A673 (cell line): Measurements from ENCODE around the gene TAF9B. TPM values are rescaled to one million over a fixed set of nuclear protein-coding genes. Genes with fewer than 3 reads are reported as not detected.

Experiments used
- Bru-seq: library from RNA; stranded (reverse); fragments of 400-500 nt; gene quantifications from one replicate; lab custom pipeline; 2021; lab: Mats Ljungman, UMichigan
- BruChase-seq, 2 experiments: library from RNA; stranded (reverse); fragments of 400-500 nt; gene quantifications; one replicate each; lab custom pipeline; 2021; lab: Mats Ljungman, UMichigan
- BruUV-seq: library from RNA; stranded (reverse); fragments of 400-500 nt; replicated peaks from 2 replicates; lab custom pipeline; 2021; lab: Mats Ljungman, UMichigan
- CTCF ChIA-PET: fragments of 300-600 bp; sonication (Branson Sonifier 250); formaldehyde crosslinking; loops from one replicate; lab custom pipeline; 2022; ENCODE audit warnings: antibody characterized with exemption; lab: Charles Lee
- POLR2A ChIA-PET: fragments of 300-600 bp; sonication (Branson Sonifier 250); formaldehyde crosslinking; loops from one replicate; lab custom pipeline; 2022; ENCODE audit warnings: antibody characterized with exemption; ENCODE audit not compliant: low non-redundant PET; lab: Charles Lee
- DNase-seq: peaks from one replicate; pipeline ENCODE4 v3.0.0-alpha.2; 2015; ENCODE audit warnings: low spot score
- H3K27ac ChIP-seq: fragments of 200-600 bp; sonication (generic); 2 replicates; pipeline ENCODE4 v1.5.1; 2016; ENCODE audit warnings: mixed run types, low read depth, mild to moderate bottlenecking, mixed read lengths, antibody characterized with exemption, low read length; ENCODE audit not compliant: poor library complexity, severe bottlenecking
- H3K27me3 ChIP-seq: fragments of 200-600 bp; sonication (generic); replicated peaks from 2 replicates; pipeline ENCODE4 v1.6.1; 2017; ENCODE audit warnings: mixed run types, low read depth, mild to moderate bottlenecking, mixed read lengths, antibody characterized with exemption, low read length; ENCODE audit not compliant: insufficient read depth, poor library complexity
- H3K36me3 ChIP-seq: fragments of 200-600 bp; sonication (generic); 2 replicates; pipeline ENCODE4 v1.6.1; 2016; ENCODE audit warnings: mixed run types, mild to moderate bottlenecking, mixed read lengths, antibody characterized with exemption, low read length; ENCODE audit not compliant: insufficient read depth, poor library complexity, severe bottlenecking
- H3K4me1 ChIP-seq: fragments of 200-600 bp; sonication (generic); 2 replicates; pipeline ENCODE4 v1.6.1; 2017; ENCODE audit warnings: mixed run types, mild to moderate bottlenecking, mixed read lengths, antibody characterized with exemption, low read length; ENCODE audit not compliant: insufficient read depth, poor library complexity, severe bottlenecking
- H3K4me3 ChIP-seq: fragments of 200-600 bp; sonication (generic); 2 replicates; pipeline ENCODE4 v1.5.1; 2016; ENCODE audit warnings: low read depth, mixed run types, mild to moderate bottlenecking, mixed read lengths, low read length; ENCODE audit not compliant: poor library complexity, severe bottlenecking
- H3K9me3 ChIP-seq: fragments of 200-600 bp; sonication (generic); 2 replicates; pipeline ENCODE4 v1.6.1; 2016; ENCODE audit warnings: mixed run types, low read depth, mild to moderate bottlenecking, mixed read lengths, antibody characterized with exemption, low read length; ENCODE audit not compliant: poor library complexity, severe bottlenecking
- EZH2 ChIP-seq: fragments of 200-600 bp; sonication (generic); IDR thresholded peaks from 2 replicates; pipeline ENCODE4 v1.6.1; 2017; ENCODE audit warnings: borderline replicate concordance, low read depth, mild to moderate bottlenecking, mixed read lengths, antibody characterized with exemption, low read length; ENCODE audit not compliant: poor library complexity, severe bottlenecking
- intact Hi-C: fragments of 100-400 bp; cut with micrococcal nuclease; formaldehyde crosslinking; loops from one replicate; pipeline ENCODE4 v1.10.0; 2022; ENCODE audit not compliant: unreplicated experiment
- long read RNA-seq: library from polyadenylated mRNA; stranded (forward); transcript quantifications from one replicate; pipeline ENCODE4 v2.0.0, GENCODE V29; 2022
- total RNA-seq: library from RNA; stranded (reverse); gene quantifications from 2 replicates; pipeline ENCODE4 v1.2.3, GENCODE V29; 2021
- TF ChIP-seq, protein P1 (sequence below): fragments of 300-800, 200-600 bp; sonication (generic); conservative IDR thresholded peaks from 2 replicates; pipeline ENCODE4 v1.5.1; 2017; ENCODE audit warnings: low read depth, mild to moderate bottlenecking, antibody characterized with exemption, low read length, moderate library complexity, mixed read lengths

The TAF9B gene, protein sequence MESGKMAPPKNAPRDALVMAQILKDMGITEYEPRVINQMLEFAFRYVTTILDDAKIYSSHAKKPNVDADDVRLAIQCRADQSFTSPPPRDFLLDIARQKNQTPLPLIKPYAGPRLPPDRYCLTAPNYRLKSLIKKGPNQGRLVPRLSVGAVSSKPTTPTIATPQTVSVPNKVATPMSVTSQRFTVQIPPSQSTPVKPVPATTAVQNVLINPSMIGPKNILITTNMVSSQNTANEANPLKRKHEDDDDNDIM
- total RNA-seq (40.7 and 41.6 TPM in 2 replicates), Bru-seq, nascent RNA (percentile 78 among the genes with signal in this experiment), BruChase-seq, experiment 1, labeled RNA remaining after a 2-hour chase (percentile 88 among the genes with signal in this experiment), BruChase-seq, experiment 2, labeled RNA remaining after a 6-hour chase (percentile 96 among the genes with signal in this experiment)
- long read RNA-seq, transcript TAF9B-201 (7 exons, 2,713 nt), result major isoform, 136 of 143 reads
- long read RNA-seq, partial matches to known transcripts, result 2 of 143 reads
- long read RNA-seq, other reads (novel, unspliced or antisense), result 4 of 143 reads

- CTCF ChIA-PET, result interaction anchor here (0.6 kb wide), 1 partner anchor 1453 kb away, joined by 3 read pairs; no protein-coding TSS in a partner anchor
- BruUV-seq, result TSS peak; percentile 46
Measured at GRCh38 chrX:78139160-78140123, at the start of gene TAF9B. Gene TAF9B, minus strand, starts transcription at chrX:78139650. Its CDS starts 39 bp downstream, at chrX:78139611.

GRCh38 chrX:78182881-78183280 lies 43.4 kb upstream of the TAF9B start:
- no peak for DNase-seq
- no peak overlapping the region for H3K4me3 ChIP-seq
- CTCF ChIA-PET, result no interaction called here
- POLR2A ChIA-PET, result no interaction called here
- TF ChIP-seq, protein P1, sequence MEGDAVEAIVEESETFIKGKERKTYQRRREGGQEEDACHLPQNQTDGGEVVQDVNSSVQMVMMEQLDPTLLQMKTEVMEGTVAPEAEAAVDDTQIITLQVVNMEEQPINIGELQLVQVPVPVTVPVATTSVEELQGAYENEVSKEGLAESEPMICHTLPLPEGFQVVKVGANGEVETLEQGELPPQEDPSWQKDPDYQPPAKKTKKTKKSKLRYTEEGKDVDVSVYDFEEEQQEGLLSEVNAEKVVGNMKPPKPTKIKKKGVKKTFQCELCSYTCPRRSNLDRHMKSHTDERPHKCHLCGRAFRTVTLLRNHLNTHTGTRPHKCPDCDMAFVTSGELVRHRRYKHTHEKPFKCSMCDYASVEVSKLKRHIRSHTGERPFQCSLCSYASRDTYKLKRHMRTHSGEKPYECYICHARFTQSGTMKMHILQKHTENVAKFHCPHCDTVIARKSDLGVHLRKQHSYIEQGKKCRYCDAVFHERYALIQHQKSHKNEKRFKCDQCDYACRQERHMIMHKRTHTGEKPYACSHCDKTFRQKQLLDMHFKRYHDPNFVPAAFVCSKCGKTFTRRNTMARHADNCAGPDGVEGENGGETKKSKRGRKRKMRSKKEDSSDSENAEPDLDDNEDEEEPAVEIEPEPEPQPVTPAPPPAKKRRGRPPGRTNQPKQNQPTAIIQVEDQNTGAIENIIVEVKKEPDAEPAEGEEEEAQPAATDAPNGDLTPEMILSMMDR, result no peak
- no peak for TF ChIP-seq EZH2
- no TSS peak for BruUV-seq
- no peaks in the 10 kb centered on the region for H3K27me3 ChIP-seq
- H3K9me3 ChIP-seq, result no peaks in the 10 kb centered on the region
- no peaks in the 10 kb centered on the region for H3K4me1 ChIP-seq
- intact Hi-C loops, result no loop called here
- no peaks in the 10 kb centered on the region for H3K36me3 ChIP-seq
- H3K27ac ChIP-seq, result no peak overlapping the region

More at GRCh38 chrX:78139160-78140123, at the start of gene TAF9B:
- Histone ChIP-seq H3K27me3 (no peaks in the 10 kb centered on the region), H3K9me3 (no peaks in the 10 kb centered on the region), H3K4me3 (peak within 1 kb of the TSS; percentile 75), H3K4me1 (no peaks in the 10 kb centered on the region), H3K36me3 (no peaks in the 10 kb centered on the region), H3K27ac (peak within 1 kb of the TSS; percentile 67)
- DNase-seq, result peak; percentile 91
- no peak for TF ChIP-seq EZH2
- TF ChIP-seq, protein P1, result no peak
- intact Hi-C loops, result no loop called here
- POLR2A ChIA-PET, result interaction anchor here (0.6 kb wide), 1 partner anchor 38 kb away, joined by 12 read pairs; no protein-coding TSS in a partner anchor

DNA sequence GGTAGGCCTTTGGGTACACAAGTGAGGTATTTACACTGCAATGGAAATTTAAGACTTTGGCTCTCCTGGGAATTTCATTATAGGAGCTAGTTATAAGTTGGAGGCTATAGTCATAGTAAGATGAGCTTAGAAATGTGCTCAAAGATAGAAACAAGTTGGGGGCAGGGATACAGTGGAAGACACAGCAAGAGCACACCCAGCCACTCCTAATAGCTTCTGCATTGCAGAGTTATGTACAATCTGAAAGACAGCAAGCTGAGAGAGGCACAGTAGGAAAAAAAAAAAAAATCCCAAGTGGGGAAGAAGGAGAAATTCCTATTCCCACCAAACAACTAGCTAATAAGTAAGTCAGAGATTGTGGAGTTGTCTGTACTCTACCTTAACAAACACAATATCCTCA lies 41.9 kb upstream of the TAF9B start:
- H3K4me3 ChIP-seq, result no peak overlapping the region
- no TSS peak for BruUV-seq
- no peaks in the 10 kb centered on the region for H3K27me3 ChIP-seq
- TF ChIP-seq, protein P1, result no peak
- no peak for TF ChIP-seq EZH2
- intact Hi-C loops, result no loop called here
- no peaks in the 10 kb centered on the region for H3K36me3 ChIP-seq
- DNase-seq, result no peak
- no peak overlapping the region for H3K27ac ChIP-seq
- H3K9me3 ChIP-seq, result no peaks in the 10 kb centered on the region
- H3K4me1 ChIP-seq, result no peaks in the 10 kb centered on the region
- CTCF ChIA-PET, result no interaction called here
- POLR2A ChIA-PET, result no interaction called here
